Kasumi-1 (cell line): Measurements from ENCODE around the gene SMCHD1.

ENCODE experiments used
- DNase-seq, 2 experiments: peaks; one replicate each; lab custom pipeline; 2025; lab: John Stamatoyannopoulos, UW

The SMCHD1 gene

DNA sequence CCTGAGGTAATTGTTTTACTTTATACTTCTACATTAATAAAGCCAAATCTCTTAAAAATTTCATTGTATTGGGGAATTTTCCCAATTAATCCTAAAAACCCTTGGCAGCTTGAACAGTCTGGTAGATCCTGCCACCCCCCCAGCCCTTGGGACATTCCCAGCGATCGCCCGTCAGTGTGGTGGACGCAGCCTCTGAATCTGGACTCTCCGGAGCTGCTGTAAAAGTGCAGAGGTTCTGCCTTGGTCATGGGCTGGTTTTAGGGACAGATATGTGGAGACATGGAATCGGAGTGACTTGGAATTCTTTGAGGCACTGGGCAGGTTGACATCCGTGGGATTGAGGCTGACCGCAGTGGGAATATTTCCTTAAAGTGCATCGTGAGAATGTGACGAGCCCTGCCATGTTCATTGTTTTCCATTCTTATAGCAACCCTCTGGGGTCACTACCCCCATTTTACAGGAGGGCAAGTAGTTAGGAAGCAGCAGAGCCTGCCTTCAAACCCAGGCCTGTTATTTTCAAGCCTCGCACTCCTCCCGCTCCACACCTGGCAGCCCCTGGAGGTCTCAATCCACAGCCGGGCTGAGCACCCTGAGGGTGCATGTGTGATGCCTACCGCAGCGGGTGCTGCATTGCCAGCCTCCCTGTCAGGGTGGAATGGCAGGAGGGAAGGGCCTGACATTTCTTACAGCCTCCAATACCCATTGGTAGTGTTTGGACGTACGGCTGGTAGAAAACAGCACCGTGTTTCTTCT, 197.8 kb downstream of the SMCHD1 start:
- no peak for DNase-seq

DNA sequence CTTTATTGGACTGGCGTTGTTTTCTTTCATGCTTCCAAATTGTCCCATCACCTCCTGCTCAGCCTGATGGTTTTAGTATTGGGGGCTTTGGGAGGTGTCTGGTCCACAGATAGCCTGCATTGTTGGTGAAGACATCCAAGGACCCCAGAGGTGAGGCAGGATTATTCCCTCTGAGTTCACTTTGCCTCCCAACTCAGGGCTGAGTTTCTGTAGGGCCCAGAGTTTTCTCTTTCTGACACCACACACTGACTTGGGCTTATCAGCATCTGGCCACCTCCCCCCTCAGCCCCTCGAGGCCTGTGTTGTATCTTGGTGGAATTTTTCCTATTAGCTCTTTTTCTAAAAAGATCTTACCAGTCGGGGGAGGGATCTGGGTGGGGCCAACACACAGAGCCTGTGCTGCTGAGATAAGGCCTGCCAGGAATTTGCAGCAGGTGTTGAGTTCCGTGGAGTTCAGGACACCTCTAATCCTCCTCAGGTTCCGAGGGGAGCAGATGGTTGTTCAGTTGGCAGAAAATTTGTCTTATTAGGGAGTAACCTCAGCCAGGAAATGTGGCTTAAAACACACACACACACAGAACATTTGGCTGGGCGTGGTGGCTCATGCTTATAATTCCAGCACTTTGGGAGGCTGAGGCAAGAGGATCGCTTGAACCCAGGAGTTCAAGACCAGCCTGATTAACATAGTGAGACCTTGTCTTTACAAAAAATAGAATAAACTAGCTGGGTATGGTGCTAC, 198.6 kb downstream of the SMCHD1 start:
- DNase-seq = no peak
